IMR-90 (cell line): ENCODE results near the gene RAB40C. TPM values are rescaled to one million over a fixed set of nuclear protein-coding genes. Genes with fewer than 3 reads are reported as not detected.

ENCODE experiments used
- ATAC-seq: fragments of 200-7000 bp; cut with Tn5 transposase; 2 replicates; pipeline ENCODE4 v1.9.1; 2020; ENCODE audit warnings: low read depth, mild to moderate bottlenecking, moderate library complexity
- BruUV-seq: library from RNA; stranded (reverse); fragments of 400-500 nt; replicated peaks from 2 replicates; lab custom pipeline; 2021; lab: Mats Ljungman, UMichigan
- CTCF ChIA-PET: fragments of 300-600 bp; formaldehyde crosslinking; extraction: SDS; loops from one replicate; lab custom pipeline; 2021; ENCODE audit warnings: antibody characterized with exemption; lab: Yijun Ruan, JAX
- POLR2A ChIA-PET: fragments of 300-600 bp; sonication (Branson Sonifier 250); formaldehyde crosslinking; loops from one replicate; lab custom pipeline; 2022; ENCODE audit warnings: antibody characterized with exemption; ENCODE audit not compliant: unreplicated experiment; lab: Charles Lee
- DNase-seq: peaks from one replicate; pipeline ENCODE4 v3.0.0; 2013
- H2AFZ ChIP-seq: replicated peaks from 2 replicates; pipeline ENCODE3; 2013; ENCODE audit warnings: low read length, mild to moderate bottlenecking; ENCODE audit not compliant: poor library complexity
- H2AK5ac ChIP-seq: 2 replicates; pipeline ENCODE4 v1.6.1; 2013; ENCODE audit warnings: low read depth, low read length, inconsistent platforms
- H2AK9ac ChIP-seq: replicated peaks from 2 replicates; pipeline ENCODE3; 2013; ENCODE audit warnings: mild to moderate bottlenecking, low read depth, low read length, moderate library complexity; ENCODE audit not compliant: poor library complexity
- H2BK120ac ChIP-seq: 2 replicates; pipeline ENCODE4 v1.6.1; 2013; ENCODE audit warnings: low read depth, low read length, inconsistent platforms
- H2BK15ac ChIP-seq: 3 replicates; pipeline ENCODE4 v1.6.1; 2013; ENCODE audit warnings: low read depth, low read length, inconsistent platforms
- H2BK20ac ChIP-seq: 2 replicates; pipeline ENCODE4 v1.6.1; 2013; ENCODE audit warnings: low read depth, mild to moderate bottlenecking, inconsistent platforms, low read length, moderate library complexity
- H2BK5ac ChIP-seq: 2 replicates; pipeline ENCODE4 v1.6.1; 2013; ENCODE audit warnings: mild to moderate bottlenecking, low read depth, low read length, inconsistent platforms; ENCODE audit not compliant: poor library complexity, severe bottlenecking
- H3K14ac ChIP-seq: replicated peaks from 2 replicates; pipeline ENCODE4 v1.6.1; 2013; ENCODE audit warnings: low read depth, low read length, inconsistent platforms
- H3K18ac ChIP-seq: 2 replicates; pipeline ENCODE4 v1.6.1; 2013; ENCODE audit warnings: low read depth, low read length, control low read depth
- H3K23ac ChIP-seq: 2 replicates; pipeline ENCODE4 v1.6.1; 2013; ENCODE audit warnings: low read depth, low read length, inconsistent platforms
- H3K27ac ChIP-seq: 2 replicates; pipeline ENCODE4 v1.5.1; 2013; ENCODE audit warnings: mild to moderate bottlenecking, control low read depth, low read length; ENCODE audit not compliant: insufficient read depth
- H3K27me3 ChIP-seq: 2 replicates; pipeline ENCODE4 v1.6.1; 2013; ENCODE audit warnings: low read length; ENCODE audit not compliant: control insufficient read depth, insufficient read depth
- H3K36me3 ChIP-seq: 2 replicates; pipeline ENCODE4 v1.6.1; 2013; ENCODE audit warnings: low read length, mixed read lengths; ENCODE audit not compliant: control insufficient read depth, insufficient read depth
- H3K4ac ChIP-seq: 2 replicates; pipeline ENCODE4 v1.6.1; 2013; ENCODE audit warnings: low read depth, low read length, inconsistent platforms
- H3K4me1 ChIP-seq: 2 replicates; pipeline ENCODE4 v1.6.1; 2013; ENCODE audit warnings: low read length, mixed read lengths; ENCODE audit not compliant: control insufficient read depth, insufficient read depth
- H3K4me2 ChIP-seq: 2 replicates; pipeline ENCODE4 v1.6.1; 2013; ENCODE audit warnings: low read depth, mild to moderate bottlenecking, control low read depth, low read length, moderate library complexity
- H3K4me3 ChIP-seq: 2 replicates; pipeline ENCODE4 v1.5.1; 2013; ENCODE audit warnings: low read depth, mild to moderate bottlenecking, control low read depth, low read length, moderate library complexity; ENCODE audit not compliant: insufficient read depth
- H3K56ac ChIP-seq: 2 replicates; pipeline ENCODE4 v1.6.1; 2013; ENCODE audit warnings: low read length, inconsistent platforms; ENCODE audit not compliant: insufficient read depth; ENCODE audit errors: extremely low read depth
- H3K79me1 ChIP-seq, 2 experiments: 2 replicates each; pipeline ENCODE4 v1.6.1; 2013; ENCODE audit warnings: low read length in 2 of 2, inconsistent platforms in 1 of 2, low read depth in 1 of 2
- H3K9ac ChIP-seq: 2 replicates; pipeline ENCODE4 v1.6.1; 2013; ENCODE audit warnings: low read depth, low read length, control low read depth
- H3K9me1 ChIP-seq: 2 replicates; pipeline ENCODE4 v1.6.1; 2013; ENCODE audit warnings: low read length, inconsistent platforms; ENCODE audit not compliant: insufficient read depth
- H3K9me3 ChIP-seq: 2 replicates; pipeline ENCODE4 v1.6.1; 2013; ENCODE audit warnings: low read length; ENCODE audit not compliant: control insufficient read depth, insufficient read depth
- H4K20me1 ChIP-seq: 2 replicates; pipeline ENCODE4 v1.6.1; 2013; ENCODE audit warnings: low read length, inconsistent platforms; ENCODE audit not compliant: insufficient read depth
- H4K5ac ChIP-seq: 2 replicates; pipeline ENCODE4 v1.6.1; 2013; ENCODE audit warnings: mild to moderate bottlenecking, low read depth, low read length, control low read depth
- H4K8ac ChIP-seq, 2 experiments: 2 replicates each; pipeline ENCODE4 v1.6.1; 2013; ENCODE audit warnings: low read depth in 2 of 2, low read length in 2 of 2, control low read depth in 1 of 2, inconsistent platforms in 1 of 2
- H4K91ac ChIP-seq: 2 replicates; pipeline ENCODE4 v1.6.1; 2013; ENCODE audit warnings: low read depth, low read length, inconsistent platforms; ENCODE audit not compliant: insufficient read depth
- CHD1 ChIP-seq: IDR thresholded peaks from 2 replicates; pipeline ENCODE4 v1.6.1; 2012; ENCODE audit warnings: low read depth, low read length, improper control_type of control experiment
- ELK1 ChIP-seq: fragments of 150-350 bp; IDR thresholded peaks from 2 replicates; pipeline ENCODE4 v1.6.1; 2016; ENCODE audit warnings: low read depth, mild to moderate bottlenecking, low read length, moderate library complexity, borderline replicate concordance
- RAD21 ChIP-seq: IDR thresholded peaks from 2 replicates; pipeline ENCODE4 v1.6.1; 2012; ENCODE audit warnings: low read length, improper control_type of control experiment
- WGBS, 2 experiments: methylation state at CpG; one replicate each; pipeline versions ENCODE4 v1.1.5 to v1.1.7; 2013; ENCODE audit warnings: missing lambda C conversion rate in 2 of 2; ENCODE audit not compliant: insufficient read length in 1 of 2; ENCODE audit errors: extremely low coverage in 2 of 2; 5-methylcytosine and 5-hydroxymethylcytosine counted together
- dilution Hi-C: fragments of 300-500 bp; cut with HindIII; formaldehyde crosslinking; loops from one replicate; pipeline ENCODE4 v1.14.3; 2018; ENCODE audit warnings: low sequenced_read_pairs; ENCODE audit not compliant: unreplicated experiment
- in situ Hi-C: fragments of 300-500 bp; cut with MboI; formaldehyde crosslinking; loops from 3 replicates; pipeline ENCODE4 v1.14.3; 2019; ENCODE audit warnings: low sequenced_read_pairs, inconsistent platforms, mixed read lengths
- intact Hi-C: fragments of 100-400 bp; cut with micrococcal nuclease; formaldehyde crosslinking; loops from 2 replicates; pipeline ENCODE4 v1.10.0; 2022
- polyA plus RNA-seq, 3 experiments: library from polyadenylated mRNA; depleted of rRNA; stranded (reverse); fragments of >200 nt; gene quantifications; 2 replicates each; pipeline ENCODE4 v1.2.3, GENCODE V29; 2012; ENCODE audit warnings: low replicate concordance in 1 of 3
- total RNA-seq: library from RNA; depleted of rRNA; stranded (reverse); fragments of >200 nt; gene quantifications from 2 replicates; pipeline ENCODE4 v1.2.3, GENCODE V29; 2012

The RAB40C gene
- total and polyA plus RNA-seq, 2 of the 4 experiments (the other 2 are of a cell fraction), result 6.8 to 13.7 TPM

GRCh38 chr16:586645-587590 lies 2.9 kb upstream of the RAB40C start:
- peak overlapping the region; percentile 75; the same call in 1 of the 2 replicates for H3K23ac ChIP-seq
- peaks cover 20% of the 10 kb centered on the region for H4K20me1 ChIP-seq
- no peak overlapping the region for H2BK15ac ChIP-seq
- H3K27me3 ChIP-seq, result no peaks in the 10 kb centered on the region
- peaks cover 19 to 45% of the 10 kb centered on the region in 2 experiments; a peak in 3 of 4 replicates for H3K79me1 ChIP-seq
- ChIA-PET POLR2A (no interaction called here), CTCF (no interaction called here)
- H2BK120ac ChIP-seq, result no peak overlapping the region
- dilution Hi-C loops (no loop called here), in situ Hi-C loops (no loop called here), intact Hi-C loops (no loop called here)
- H2AFZ ChIP-seq, result peak overlapping the region; percentile 70
- H3K4me2 ChIP-seq, result no peak overlapping the region
- peak overlapping the region; percentile 93 for H2AK9ac ChIP-seq
- peak overlapping the region in 1 of 2 experiments; percentile 21; a peak in 1 of 4 replicates for H4K8ac ChIP-seq
- H4K5ac ChIP-seq, result no peak overlapping the region
- no peak overlapping the region for H3K27ac ChIP-seq
- no peak overlapping the region for H3K56ac ChIP-seq
- no peak overlapping the region for H3K4me3 ChIP-seq
- no TSS peak for BruUV-seq
- WGBS, 2 experiments, result 88% methylated on average over 3 of the region's 14 CpGs; no CpG with 5 or more reads in 1 of the 2 experiments
- no peak overlapping the region for H3K9ac ChIP-seq
- no peak overlapping the region for H2BK20ac ChIP-seq
- peaks cover 17% of the 10 kb centered on the region; the same call in 1 of the 2 replicates for H3K9me1 ChIP-seq
- peaks cover 2% of the 10 kb centered on the region; the same call in 1 of the 2 replicates for H3K36me3 ChIP-seq
- peak overlapping the region; percentile 40; the same call in 1 of the 2 replicates for H3K4ac ChIP-seq
- no peak overlapping the region for H3K14ac ChIP-seq
- no peak for TF ChIP-seq RAD21
- no peak for TF ChIP-seq ELK1
- no peak for TF ChIP-seq CHD1
- H2BK5ac ChIP-seq, result no peak overlapping the region
- H3K4me1 ChIP-seq, result peaks cover 18% of the 10 kb centered on the region
- H4K91ac ChIP-seq, result no peak overlapping the region
- H3K9me3 ChIP-seq, result no peaks in the 10 kb centered on the region
- peak overlapping the region; percentile 40; the same call in 1 of the 2 replicates for H2AK5ac ChIP-seq
- no peak for ATAC-seq
- H3K18ac ChIP-seq, result no peak overlapping the region
- no peak for DNase-seq
